COLO829 (cell line): ENCODE results near the gene PRCC.

ENCODE experiments used
- DNase-seq: peaks from one replicate; pipeline ENCODE4 v3.0.0; 2012; ENCODE audit warnings: low spot score

Gene PRCC

GRCh38 chr1:156814571-156815260 lies 47.4 kb downstream of the PRCC start:
- DNase-seq, result no peak

- DNase-seq, result no peak
These were observed 48.0 kb downstream of the PRCC start for GRCh38 chr1:156815307-156815826.

- no peak for DNase-seq
These were observed 48.7 kb downstream of the PRCC start for GRCh38 chr1:156815961-156816422.

GRCh38 chr1:156816561-156817328 lies 49.4 kb downstream of the PRCC start, which contains the start of gene SH2D2A:
TSS of gene SH2D2A (minus strand) at chr1:156816848. CDS start at chr1:156816708, 140 bp downstream.
- no peak for DNase-seq

- peak; percentile 48 for DNase-seq
These were observed 54.5 kb downstream of the PRCC start for GRCh38 chr1:156821801-156822200.

- DNase-seq, result no peak
These were observed 55.3 kb downstream of the PRCC start for GRCh38 chr1:156822680-156823079.

GRCh38 chr1:156823210-156823790 lies 56.0 kb downstream of the PRCC start:
- DNase-seq, result no peak

- DNase-seq, result no peak
These were observed 59.3 kb downstream of the PRCC start for GRCh38 chr1:156826630-156827029.

GRCh38 chr1:156828400-156829124 lies 61.2 kb downstream of the PRCC start:
- DNase-seq, result no peak

- DNase-seq, result no peak
These were observed 65.1 kb downstream of the PRCC start for GRCh38 chr1:156832434-156832833.

GRCh38 chr1:156833603-156834002 lies 66.3 kb downstream of the PRCC start:
- DNase-seq, result no peak

- DNase-seq, result no peak
These were observed 67.0 kb downstream of the PRCC start for GRCh38 chr1:156834322-156834721.

GRCh38 chr1:156836041-156836654 lies 68.8 kb downstream of the PRCC start:
- DNase-seq, result no peak

GRCh38 chr1:156836892-156837291 lies 69.6 kb downstream of the PRCC start:
- DNase-seq, result no peak

GRCh38 chr1:156838972-156839371 lies 71.6 kb downstream of the PRCC start:
- DNase-seq, result peak; percentile 67

GRCh38 chr1:156839426-156840109 lies 72.2 kb downstream of the PRCC start:
- no peak for DNase-seq

GRCh38 chr1:156840186-156840897 lies 73.0 kb downstream of the PRCC start:
- no peak for DNase-seq

GRCh38 chr1:156840898-156841279 lies 73.6 kb downstream of the PRCC start:
- no peak for DNase-seq

- no peak for DNase-seq
These were observed 74.0 kb downstream of the PRCC start for GRCh38 chr1:156841295-156841855.
